AG08396 (cell line): ENCODE results near the gene L3MBTL1.

Experiments
- DNase-seq: peaks from one replicate; pipeline ENCODE4 v3.0.0; 2012; ENCODE audit warnings: low spot score, mixed read lengths

The L3MBTL1 gene

GRCh38 chr20:43590036-43590391 is 82.5 kb downstream of the L3MBTL1 start:
- DNase-seq: no peak

- DNase-seq: peak; percentile 95
These were observed 83.2 kb downstream of the L3MBTL1 start, which contains the start of gene IFT52 for GRCh38 chr20:43590392-43591303. IFT52 (plus strand) TSS chr20:43590937; CDS start chr20:43594699, 3,762 bp downstream.
